ENCODE results near the gene NOP9.

DNA sequence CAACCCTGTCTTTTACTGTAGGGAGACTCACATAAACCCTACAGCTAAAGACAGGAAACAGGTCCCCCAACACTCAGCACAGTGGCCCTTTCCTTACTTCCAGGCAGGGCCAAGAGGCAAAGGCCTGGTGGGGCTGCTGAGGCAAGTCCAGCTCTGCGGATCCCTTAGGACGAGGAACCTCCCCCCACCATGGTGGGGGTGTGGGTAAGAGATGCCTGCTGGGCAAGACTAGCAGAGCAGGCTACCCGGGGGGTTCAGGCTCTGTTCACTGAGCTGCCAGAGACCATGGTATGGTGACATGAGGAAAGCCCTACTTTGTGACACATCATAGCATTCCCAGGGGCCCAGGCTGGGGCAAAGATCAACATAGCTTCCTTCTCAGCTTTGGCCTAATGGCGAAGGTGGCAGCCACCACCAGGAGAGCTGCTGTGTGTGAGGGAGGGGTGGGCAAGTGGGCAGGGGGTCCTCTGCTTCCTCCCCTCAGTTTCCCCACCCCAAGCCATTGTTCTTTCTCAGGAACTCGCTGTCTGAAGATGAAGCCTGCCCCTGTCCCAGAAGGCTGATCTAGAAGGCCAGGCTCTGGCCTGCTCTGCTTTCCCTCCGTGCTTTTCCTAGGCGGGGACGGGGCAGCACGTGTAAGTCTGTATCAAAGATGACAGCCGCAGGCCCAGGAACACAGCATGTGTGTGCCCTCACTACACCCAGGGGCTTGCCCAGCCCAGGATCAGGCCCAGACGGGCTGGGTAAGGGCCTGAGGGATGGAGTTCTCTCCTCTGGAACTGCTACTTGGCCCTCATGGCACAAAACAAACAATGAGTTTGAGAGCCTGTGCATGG lies 47.1 kb upstream of the NOP9 start:
- TF ChIP-seq, protein P1, sequence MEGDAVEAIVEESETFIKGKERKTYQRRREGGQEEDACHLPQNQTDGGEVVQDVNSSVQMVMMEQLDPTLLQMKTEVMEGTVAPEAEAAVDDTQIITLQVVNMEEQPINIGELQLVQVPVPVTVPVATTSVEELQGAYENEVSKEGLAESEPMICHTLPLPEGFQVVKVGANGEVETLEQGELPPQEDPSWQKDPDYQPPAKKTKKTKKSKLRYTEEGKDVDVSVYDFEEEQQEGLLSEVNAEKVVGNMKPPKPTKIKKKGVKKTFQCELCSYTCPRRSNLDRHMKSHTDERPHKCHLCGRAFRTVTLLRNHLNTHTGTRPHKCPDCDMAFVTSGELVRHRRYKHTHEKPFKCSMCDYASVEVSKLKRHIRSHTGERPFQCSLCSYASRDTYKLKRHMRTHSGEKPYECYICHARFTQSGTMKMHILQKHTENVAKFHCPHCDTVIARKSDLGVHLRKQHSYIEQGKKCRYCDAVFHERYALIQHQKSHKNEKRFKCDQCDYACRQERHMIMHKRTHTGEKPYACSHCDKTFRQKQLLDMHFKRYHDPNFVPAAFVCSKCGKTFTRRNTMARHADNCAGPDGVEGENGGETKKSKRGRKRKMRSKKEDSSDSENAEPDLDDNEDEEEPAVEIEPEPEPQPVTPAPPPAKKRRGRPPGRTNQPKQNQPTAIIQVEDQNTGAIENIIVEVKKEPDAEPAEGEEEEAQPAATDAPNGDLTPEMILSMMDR (IDR thresholded peaks at IDR 0.05; ENCODE audit: low read length) = no peak
- TF ChIP-seq EZH2 (IDR thresholded peaks at IDR 0.05; ENCODE audit: borderline replicate concordance, low read length) = no peak
